K562 (cell line): ENCODE results near the gene OSGEP. TPM values are rescaled to one million over a fixed set of nuclear protein-coding genes. Genes with fewer than 3 reads are reported as not detected.

Source experiments
- ARHGAP35 ChIP-seq: fragments of 450-650 bp; IDR thresholded peaks from 2 replicates; pipeline ENCODE4 v1.6.1; 2018; ENCODE audit not compliant: partially characterized antibody
- CHAMP1 ChIP-seq: fragments of 450-650 bp; IDR thresholded peaks from 2 replicates; pipeline ENCODE4 v1.6.1; 2016; ENCODE audit warnings: mild to moderate bottlenecking
- CHD4 ChIP-seq: fragments of 200-600 bp; sonication (generic); IDR thresholded peaks from 3 replicates; pipeline ENCODE4 v1.6.1; 2012; ENCODE audit warnings: low read depth, mild to moderate bottlenecking, mixed read lengths, low read length, inconsistent platforms; ENCODE audit not compliant: insufficient read depth, insufficient replicate concordance, poor library complexity, severe bottlenecking
- COPS2 ChIP-seq: fragments of 450-650 bp; conservative IDR thresholded peaks from 2 replicates; pipeline ENCODE4 v1.6.1; 2016; ENCODE audit warnings: mild to moderate bottlenecking, moderate library complexity
- E2F1 ChIP-seq: sonication (generic); formaldehyde crosslinking; IDR thresholded peaks from 2 replicates; pipeline ENCODE4 v1.8.1; 2023; ENCODE audit warnings: mild to moderate bottlenecking, missing genetic modification reagents, moderate library complexity
- ESRRB ChIP-seq: fragments of 250-450 bp; sonication (Bioruptor Pico); IDR thresholded peaks from 2 replicates; pipeline ENCODE4 v1.5.0; 2020; ENCODE audit warnings: mild to moderate bottlenecking, moderate library complexity, borderline replicate concordance
- GTF2E2 ChIP-seq: fragments of 200-800 bp; sonication (Bioruptor generic); IDR thresholded peaks from 2 replicates; pipeline ENCODE4 v1.6.1; 2016; ENCODE audit warnings: missing genetic modification characterization, missing compliant biosample characterization
- HNRNPK ChIP-seq: fragments of 200-400 bp; formaldehyde crosslinking; IDR thresholded peaks from one replicate; pipeline ENCODE4 v1.6.1; 2018; ENCODE audit warnings: mild to moderate bottlenecking, low read depth, low read length; ENCODE audit not compliant: poor library complexity, severe bottlenecking
- IRF2 ChIP-seq: sonication (generic); formaldehyde crosslinking; IDR thresholded peaks from 2 replicates; pipeline ENCODE4 v1.8.1; 2022; ENCODE audit warnings: mild to moderate bottlenecking, missing genetic modification reagents
- KDM5B ChIP-seq: fragments of 200-600 bp; sonication (generic); IDR thresholded peaks from 2 replicates; pipeline ENCODE4 v1.6.1; 2012; ENCODE audit warnings: low read depth, mild to moderate bottlenecking, moderate library complexity, low read length, control low read depth, inconsistent platforms; ENCODE audit not compliant: insufficient replicate concordance
- KLF1 ChIP-seq: fragments of 450-650 bp; IDR thresholded peaks from 2 replicates; pipeline ENCODE4 v1.6.1; 2016; ENCODE audit warnings: missing genetic modification characterization, missing compliant biosample characterization
- MCM3 ChIP-seq: fragments of 450-650 bp; IDR thresholded peaks from 2 replicates; pipeline ENCODE4 v1.6.1; 2016
- MYC ChIP-seq, 2 experiments: fragments of 250-450 bp in 1 of 2; sonication (Bioruptor Pico) in 1 of 2; IDR thresholded peaks; 2 replicates each; pipeline versions ENCODE4 v1.5.1 to v1.6.1; 2012 to 2021; ENCODE audit warnings: low read depth in 2 of 2, borderline replicate concordance in 1 of 2, improper control_type of control experiment in 1 of 2, low read length in 1 of 2, mild to moderate bottlenecking in 1 of 2, moderate library complexity in 1 of 2
- MYNN ChIP-seq, 2 experiments: sonication (generic); formaldehyde crosslinking in 1 of 2; IDR thresholded peaks; 2 replicates each; pipeline versions ENCODE4 v1.5.0 to v1.6.1; 2016 to 2020; ENCODE audit warnings: antibody characterized with exemption in 1 of 2, missing genetic modification reagents in 1 of 2
- NR3C1 ChIP-seq: sonication (generic); formaldehyde crosslinking; IDR thresholded peaks from 2 replicates; pipeline ENCODE4 v1.8.1; 2022; ENCODE audit warnings: missing genetic modification reagents
- NR4A1 ChIP-seq, 2 experiments: fragments of 250-450 bp in 1 of 2; fragments of 450-650 bp in 1 of 2; sonication (Bioruptor Pico) in 1 of 2; IDR thresholded peaks; 2 replicates each; pipeline versions ENCODE4 v1.4.0 to v1.6.1; 2016 to 2020; ENCODE audit warnings: mild to moderate bottlenecking in 2 of 2, missing compliant biosample characterization in 1 of 2, missing genetic modification characterization in 1 of 2, moderate library complexity in 1 of 2
- PHB ChIP-seq: fragments of 250-450 bp; sonication (Bioruptor Pico); IDR thresholded peaks from 2 replicates; pipeline ENCODE4 v1.5.0; 2021
- PYGO2 ChIP-seq: fragments of 450-650 bp; IDR thresholded peaks from 2 replicates; pipeline ENCODE4 v1.6.1; 2016; ENCODE audit warnings: mild to moderate bottlenecking, missing genetic modification characterization, moderate library complexity, missing compliant biosample characterization
- RUNX1 ChIP-seq: sonication (generic); IDR thresholded peaks from 2 replicates; pipeline ENCODE4 v1.6.1; 2016; ENCODE audit warnings: antibody characterized with exemption, low read depth
- SIRT6 ChIP-seq: IDR thresholded peaks from one replicate; pipeline ENCODE4 v1.6.1; 2012; ENCODE audit warnings: low read depth, mild to moderate bottlenecking, control low read depth, inconsistent platforms, low read length, moderate library complexity
- SREBF1 ChIP-seq: fragments of 150-350 bp; IDR thresholded peaks from 2 replicates; pipeline ENCODE4 v1.6.1; 2014; ENCODE audit warnings: antibody characterized with exemption, low read depth, low read length, borderline replicate concordance
- TARDBP ChIP-seq: fragments of 450-650 bp; IDR thresholded peaks from 2 replicates; pipeline ENCODE4 v1.6.1; 2016
- TBP ChIP-seq: optimal IDR thresholded peaks from 2 replicates; pipeline ENCODE3; 2011; ENCODE audit warnings: low read depth, low read length, improper control_type of control experiment
- polyA plus RNA-seq, 8 experiments: library from polyadenylated mRNA; depleted of rRNA in 4 of 8; stranded (reverse) in 5 of 8; unstranded in 3 of 8; fragments of >200 nt; fragmentation: Nextera tagmentation in 2 of 8; fragmentation: Illumina TruSeq in 1 of 8; extraction: Ambion mirVana in 2 of 8; extraction: Trizol in 1 of 8; gene quantifications; 2 replicates each; pipeline versions ENCODE4 v1.2.1 to v1.2.3, GENCODE V29; 2011 to 2014; ENCODE audit warnings: inconsistent platforms in 1 of 8, missing spikeins in 1 of 8
- total RNA-seq, 7 experiments: library from RNA; depleted of rRNA in 6 of 7; stranded (reverse); fragments of >200 nt in 6 of 7; fragmentation: Illumina TruSeq in 2 of 7; extraction: Trizol in 2 of 7; gene quantifications; 2 replicates each; pipeline versions ENCODE4 v1.2.1 to v1.2.3, GENCODE V29; 2011 to 2021; ENCODE audit warnings: low replicate concordance in 1 of 7
- TF ChIP-seq, protein P1 (sequence below): sonication (generic); formaldehyde crosslinking; IDR thresholded peaks from 2 replicates; pipeline ENCODE4 v1.8.0; 2022; ENCODE audit warnings: mild to moderate bottlenecking, missing genetic modification reagents

OSGEP gene
- total and polyA plus RNA-seq, 9 of the 15 experiments (the other 6 are each of a cell fraction or from before 2014, with no cell fraction given), result 32.1 to 59.2 (median 44.1) TPM

DNA sequence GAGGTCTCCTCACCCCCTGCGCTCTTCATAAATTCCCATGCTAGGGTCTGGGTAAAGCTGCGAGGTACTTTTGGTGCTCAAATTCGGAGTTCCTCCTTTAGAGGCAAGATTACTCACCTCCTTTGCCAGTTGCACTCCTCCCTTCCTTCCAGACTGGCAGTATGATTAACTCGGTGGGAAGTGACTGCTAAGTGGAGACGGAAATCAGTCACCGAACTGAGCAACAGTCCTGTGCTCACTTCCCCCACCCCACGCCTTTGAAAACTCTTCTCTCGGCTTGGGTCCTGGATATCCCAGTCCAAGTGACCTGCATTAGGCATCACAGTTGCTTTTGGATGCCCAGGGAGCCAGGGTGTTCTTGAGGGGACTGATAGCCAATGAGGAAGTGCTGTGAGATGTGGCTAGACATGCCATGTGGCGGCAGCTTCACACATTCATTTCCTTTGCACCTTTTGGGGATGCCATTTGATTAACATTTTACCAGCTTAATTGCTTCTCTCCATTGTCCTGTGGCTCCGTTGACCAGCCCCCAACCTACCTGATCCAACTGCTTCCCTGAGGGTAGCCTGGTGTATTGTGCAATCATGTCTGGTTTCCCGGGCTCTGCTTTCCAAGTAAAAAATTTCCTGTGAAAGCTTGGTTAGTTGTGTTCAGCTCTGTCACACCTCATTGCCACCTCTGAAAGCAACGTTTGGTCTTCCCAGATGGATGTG, 15.4 kb upstream of the OSGEP start (continued):
- TF ChIP-seq PHB (CRISPR knock-in tag), result no peak
- TF ChIP-seq SREBF1, result no peak
- no peak for TF ChIP-seq IRF2 (CRISPR knock-in tag)
- TF ChIP-seq COPS2, result no peak
- TF ChIP-seq, protein P1, sequence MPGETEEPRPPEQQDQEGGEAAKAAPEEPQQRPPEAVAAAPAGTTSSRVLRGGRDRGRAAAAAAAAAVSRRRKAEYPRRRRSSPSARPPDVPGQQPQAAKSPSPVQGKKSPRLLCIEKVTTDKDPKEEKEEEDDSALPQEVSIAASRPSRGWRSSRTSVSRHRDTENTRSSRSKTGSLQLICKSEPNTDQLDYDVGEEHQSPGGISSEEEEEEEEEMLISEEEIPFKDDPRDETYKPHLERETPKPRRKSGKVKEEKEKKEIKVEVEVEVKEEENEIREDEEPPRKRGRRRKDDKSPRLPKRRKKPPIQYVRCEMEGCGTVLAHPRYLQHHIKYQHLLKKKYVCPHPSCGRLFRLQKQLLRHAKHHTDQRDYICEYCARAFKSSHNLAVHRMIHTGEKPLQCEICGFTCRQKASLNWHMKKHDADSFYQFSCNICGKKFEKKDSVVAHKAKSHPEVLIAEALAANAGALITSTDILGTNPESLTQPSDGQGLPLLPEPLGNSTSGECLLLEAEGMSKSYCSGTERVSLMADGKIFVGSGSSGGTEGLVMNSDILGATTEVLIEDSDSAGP (CRISPR knock-in tag), result no peak
- TF ChIP-seq MYNN (IDR thresholded peaks at IDR 0.05), result no peak
- TF ChIP-seq MYNN (CRISPR knock-in tag; IDR thresholded peaks at IDR 0.05), result no peak
- no peak for TF ChIP-seq SIRT6
- TF ChIP-seq NR4A1 (CRISPR knock-in tag; IDR thresholded peaks at IDR 0.05), result no peak
- TF ChIP-seq NR4A1 (tag; IDR thresholded peaks at IDR 0.05), result no peak
- TF ChIP-seq PYGO2, result no peak
- no peak for TF ChIP-seq CHAMP1
- TF ChIP-seq ESRRB, result no peak
- no peak for TF ChIP-seq MCM3
- TF ChIP-seq GTF2E2, result no peak
- peak; percentile 47; the same call in 1 of the 2 replicates for TF ChIP-seq MYC (IDR thresholded peaks at IDR 0.05; ENCODE audit: low read depth, low read length)
- no peak for TF ChIP-seq MYC (CRISPR knock-in tag; IDR thresholded peaks at IDR 0.05; ENCODE audit: borderline replicate concordance, low read depth)
- no peak for TF ChIP-seq KLF1
- no peak for TF ChIP-seq NR3C1 (CRISPR knock-in tag)
- no peak for TF ChIP-seq CHD4
- no peak for TF ChIP-seq TBP
- TF ChIP-seq ARHGAP35, result no peak
- TF ChIP-seq E2F1 (CRISPR knock-in tag), result 0 out of 2 replicates have a peak, but pooled peaks have one; percentile 28
- TF ChIP-seq HNRNPK, result no peak
- no peak for TF ChIP-seq RUNX1
- TF ChIP-seq TARDBP, result no peak
- no peak for TF ChIP-seq KDM5B
